NCI-H2029 treated with DMSO at 0.1 percent for 48 hours (cell line): ENCODE data around the gene TAF1D.
"Not testable (repeated sequence)": the region's sequence is repeated elsewhere in the genome, so short reads cannot be mapped to it uniquely, and the experiment has no call there.

ENCODE experiments used
- DNase-seq: peaks from one replicate; lab custom pipeline; 2025; lab: John Stamatoyannopoulos, UW

TAF1D gene

GRCh38 chr11:93747122-93747521, 5.8 kb upstream of the TAF1D start:
- DNase-seq: no peak

GRCh38 chr11:93746101-93746500, 4.8 kb upstream of the TAF1D start:
- DNase-seq: no peak

- DNase-seq: not testable (repeated sequence)
Measured at GRCh38 chr11:93745005-93745755, 3.9 kb upstream of the TAF1D start.

GRCh38 chr11:93744669-93745004, 3.3 kb upstream of the TAF1D start:
- DNase-seq: no peak

- no peak for DNase-seq
Measured at GRCh38 chr11:93743291-93743690, 2.0 kb upstream of the TAF1D start.

GRCh38 chr11:93741882-93742226, 559 bp upstream of the TAF1D start:
- DNase-seq: no peak

- DNase-seq: peak; percentile 59
Measured at GRCh38 chr11:93740730-93741093, 583 bp downstream of the TAF1D start.

GRCh38 chr11:93740031-93740729, 1.1 kb downstream of the TAF1D start:
- DNase-seq: no peak

GRCh38 chr11:93738647-93739081, 2.6 kb downstream of the TAF1D start:
- DNase-seq: no peak

GRCh38 chr11:93737904-93738612, 3.2 kb downstream of the TAF1D start:
- no peak for DNase-seq

GRCh38 chr11:93736129-93736528, 5.2 kb downstream of the TAF1D start:
- no peak for DNase-seq

- no peak for DNase-seq
Measured at GRCh38 chr11:93735627-93736026, 5.7 kb downstream of the TAF1D start.

- DNase-seq: no peak
Measured at GRCh38 chr11:93734427-93735222, 6.7 kb downstream of the TAF1D start.

GRCh38 chr11:93733474-93733873, 7.8 kb downstream of the TAF1D start:
- no peak for DNase-seq

GRCh38 chr11:93732237-93732892, 8.9 kb downstream of the TAF1D start:
- no peak for DNase-seq

- DNase-seq: no peak
Measured at GRCh38 chr11:93730108-93731107, 10.9 kb downstream of the TAF1D start.

GRCh38 chr11:93729129-93729616, 12.1 kb downstream of the TAF1D start:
- no peak for DNase-seq

GRCh38 chr11:93728792-93729128, 12.5 kb downstream of the TAF1D start:
- DNase-seq: no peak

GRCh38 chr11:93727985-93728791, 13.1 kb downstream of the TAF1D start:
- no peak for DNase-seq

- no peak for DNase-seq
Measured at GRCh38 chr11:93724089-93724488, 17.2 kb downstream of the TAF1D start.
